Islet of Langerhans (tissue), 1 donor: ENCODE results near the gene KCNK4.
"Not testable (repeated sequence)": the region's sequence is repeated elsewhere in the genome, so short reads cannot be mapped to it uniquely, and the experiment has no call there.

Source experiments
- FAIRE-seq: peaks from one replicate; lab custom pipeline; 2011; peaks lifted over from hg19 to GRCh38; lab: Jason Lieb, UNC

KCNK4 gene

DNA sequence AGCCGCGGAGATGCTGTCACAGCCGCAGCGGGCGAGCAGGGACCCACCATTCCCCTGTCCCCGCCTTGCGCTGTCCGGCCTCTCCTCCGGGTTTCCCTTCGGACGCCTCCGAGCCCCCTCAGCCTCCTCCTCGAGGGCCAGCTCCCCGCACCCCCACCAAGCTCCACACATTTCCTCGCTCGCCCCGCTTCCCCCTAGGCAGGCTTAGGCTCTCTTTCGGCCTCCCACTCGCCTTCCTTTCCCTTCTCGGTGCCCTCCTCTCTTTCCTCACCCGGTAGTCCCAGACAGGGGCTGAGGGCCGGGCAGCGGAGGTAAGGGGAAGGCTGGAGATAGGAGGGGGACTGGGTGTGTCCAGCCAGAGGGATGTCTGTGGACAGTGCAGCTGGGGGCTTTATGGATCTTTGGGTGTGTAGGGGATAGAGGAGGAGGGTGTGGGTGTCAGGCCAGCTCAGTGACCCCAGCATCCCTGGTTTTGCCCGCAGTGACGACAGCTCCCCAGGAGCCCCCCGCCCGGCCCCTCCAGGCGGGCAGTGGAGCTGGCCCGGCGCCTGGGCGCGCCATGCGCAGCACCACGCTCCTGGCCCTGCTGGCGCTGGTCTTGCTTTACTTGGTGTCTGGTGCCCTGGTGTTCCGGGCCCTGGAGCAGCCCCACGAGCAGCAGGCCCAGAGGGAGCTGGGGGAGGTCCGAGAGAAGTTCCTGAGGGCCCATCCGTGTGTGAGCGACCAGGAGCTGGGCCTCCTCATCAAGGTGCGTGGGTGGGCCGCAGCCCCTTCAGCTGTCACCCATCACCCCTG, 1.6 kb downstream of the KCNK4 start:
- FAIRE-seq, result no peak

DNA sequence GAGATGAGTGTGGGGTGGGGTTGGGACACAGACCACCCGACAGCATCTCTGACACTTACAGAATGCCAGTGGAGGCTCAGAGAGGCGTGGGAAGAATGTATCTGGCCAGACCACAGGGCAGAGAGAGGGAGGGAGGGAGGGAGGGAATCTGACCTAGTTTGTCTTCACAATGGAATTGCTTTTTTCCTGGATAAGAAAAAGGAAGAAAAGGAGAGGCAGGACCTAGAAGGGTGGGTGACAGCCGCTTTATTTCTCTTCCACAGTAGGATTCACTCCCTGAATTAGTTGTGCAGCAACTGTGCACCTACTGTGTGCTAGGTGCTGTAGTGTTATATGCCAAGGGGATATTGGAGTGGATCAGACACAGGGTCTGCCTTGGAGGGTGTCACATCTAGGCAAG, 3.7 kb downstream of the KCNK4 start:
- FAIRE-seq, result no peak

DNA sequence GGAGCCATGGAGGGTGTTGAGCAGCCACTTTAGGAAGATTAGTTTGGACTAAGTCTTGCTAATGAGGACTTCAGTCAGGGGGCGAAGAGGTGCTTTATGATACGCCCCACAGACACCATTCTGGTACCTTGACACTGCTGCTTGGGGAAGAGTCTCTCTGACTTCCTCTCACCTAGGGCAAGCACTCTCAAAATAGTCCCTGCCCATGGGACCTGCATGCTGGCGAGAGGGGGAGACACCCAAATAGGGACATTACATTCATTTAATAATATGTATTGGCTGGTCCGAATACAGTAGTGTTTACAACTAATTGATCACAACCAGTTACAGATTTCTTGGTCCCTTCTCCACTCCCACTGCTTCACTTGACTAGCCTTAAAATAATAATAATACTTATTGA, 4.7 kb downstream of the KCNK4 start:
- no peak for FAIRE-seq

- no peak for FAIRE-seq
These were observed 5.1 kb downstream of the KCNK4 start for GRCh38 chr11:64296236-64296635.

GRCh38 chr11:64296830-64297698, 6.0 kb downstream of the KCNK4 start:
- FAIRE-seq, result no peak

GRCh38 chr11:64297699-64298358, 6.7 kb downstream of the KCNK4 start:
- FAIRE-seq, result no peak

DNA sequence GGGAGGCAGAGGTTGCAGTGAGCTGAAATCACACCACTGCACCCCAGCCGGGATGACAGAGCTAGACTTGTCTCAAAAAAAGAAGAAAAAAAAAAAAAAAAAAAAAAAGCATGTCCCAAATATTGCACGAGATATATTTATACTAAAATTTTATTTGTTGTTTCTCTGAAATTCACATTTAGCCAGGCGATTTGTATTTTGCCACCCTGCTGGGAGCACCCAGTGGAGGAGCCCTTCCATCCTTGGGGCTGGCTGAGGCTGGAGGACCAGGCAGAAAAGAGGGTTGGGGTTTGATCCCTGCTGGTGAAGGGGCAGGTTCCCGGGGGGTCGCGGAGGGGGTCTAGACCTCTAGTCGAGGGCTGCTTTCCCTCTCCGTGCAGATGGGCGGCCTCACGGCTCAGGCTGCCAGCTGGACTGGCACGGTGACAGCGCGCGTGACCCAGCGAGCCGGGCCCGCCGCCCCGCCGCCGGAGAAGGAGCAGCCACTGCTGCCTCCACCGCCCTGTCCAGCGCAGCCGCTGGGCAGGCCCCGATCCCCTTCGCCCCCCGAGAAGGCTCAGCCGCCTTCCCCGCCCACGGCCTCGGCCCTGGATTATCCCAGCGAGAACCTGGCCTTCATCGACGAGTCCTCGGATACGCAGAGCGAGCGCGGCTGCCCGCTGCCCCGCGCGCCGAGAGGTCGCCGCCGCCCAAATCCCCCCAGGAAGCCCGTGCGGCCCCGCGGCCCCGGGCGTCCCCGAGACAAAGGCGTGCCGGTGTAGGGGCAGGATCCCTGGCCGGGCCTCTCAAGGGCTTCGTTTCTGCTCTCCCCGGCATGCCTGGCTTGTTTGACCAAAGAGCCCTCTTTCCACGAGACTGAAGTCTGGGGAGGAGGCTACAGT, 8.1 kb downstream of the KCNK4 start:
- no peak for FAIRE-seq

GRCh38 chr11:64299847-64300648, 8.9 kb downstream of the KCNK4 start, which contains the start of gene CATSPERZ:
Gene CATSPERZ, plus strand, starts transcription at chr11:64300358. Its CDS starts 53 bp downstream, at chr11:64300411.
- FAIRE-seq, result no peak

- FAIRE-seq, result no peak
These were observed 12.3 kb downstream of the KCNK4 start for GRCh38 chr11:64303109-64304031.

- FAIRE-seq, result no peak
These were observed 12.9 kb downstream of the KCNK4 start for GRCh38 chr11:64304032-64304315.

DNA sequence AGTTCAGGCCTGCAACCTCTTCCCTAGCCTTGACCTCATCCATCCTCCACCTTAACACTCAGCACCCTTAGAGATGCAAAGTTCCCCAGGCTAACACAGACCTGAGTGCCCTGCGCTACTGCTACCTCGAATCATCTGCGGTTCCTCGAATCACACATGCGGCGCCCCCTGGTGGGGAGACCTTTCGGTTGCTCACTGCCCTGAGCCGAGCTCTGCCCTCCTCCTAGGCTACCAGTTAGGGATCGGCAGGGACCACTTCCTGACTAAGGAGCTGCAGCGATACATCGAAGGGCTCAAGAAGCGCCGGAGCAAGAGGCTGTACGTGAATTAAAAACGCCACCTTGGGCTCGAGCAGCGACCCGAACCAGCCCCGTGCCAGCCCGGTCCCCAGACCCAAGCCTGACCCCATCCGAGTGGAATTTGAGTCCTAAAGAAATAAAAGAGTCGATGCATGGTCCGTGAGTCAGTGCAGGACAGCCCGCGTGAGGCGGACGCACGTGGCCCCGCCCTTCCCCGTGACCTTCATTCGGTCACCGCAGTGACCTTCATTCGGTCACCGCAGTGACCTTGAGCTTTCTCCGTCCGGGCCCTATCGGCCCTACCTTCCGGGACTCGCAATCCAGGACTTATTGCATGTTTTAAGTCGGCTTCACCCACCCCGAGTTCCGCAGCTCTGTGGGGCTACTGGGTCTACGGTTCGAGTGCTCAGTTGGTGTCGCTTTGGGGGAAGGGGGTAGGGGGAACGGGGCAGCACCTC, 13.4 kb downstream of the KCNK4 start:
- no peak for FAIRE-seq

GRCh38 chr11:64305075-64305690, 14.1 kb downstream of the KCNK4 start, which contains the start of gene ESRRA:
Gene ESRRA, plus strand, starts transcription at chr11:64305524. Its CDS starts 1,656 bp downstream, at chr11:64307180.
- FAIRE-seq, result no peak

DNA sequence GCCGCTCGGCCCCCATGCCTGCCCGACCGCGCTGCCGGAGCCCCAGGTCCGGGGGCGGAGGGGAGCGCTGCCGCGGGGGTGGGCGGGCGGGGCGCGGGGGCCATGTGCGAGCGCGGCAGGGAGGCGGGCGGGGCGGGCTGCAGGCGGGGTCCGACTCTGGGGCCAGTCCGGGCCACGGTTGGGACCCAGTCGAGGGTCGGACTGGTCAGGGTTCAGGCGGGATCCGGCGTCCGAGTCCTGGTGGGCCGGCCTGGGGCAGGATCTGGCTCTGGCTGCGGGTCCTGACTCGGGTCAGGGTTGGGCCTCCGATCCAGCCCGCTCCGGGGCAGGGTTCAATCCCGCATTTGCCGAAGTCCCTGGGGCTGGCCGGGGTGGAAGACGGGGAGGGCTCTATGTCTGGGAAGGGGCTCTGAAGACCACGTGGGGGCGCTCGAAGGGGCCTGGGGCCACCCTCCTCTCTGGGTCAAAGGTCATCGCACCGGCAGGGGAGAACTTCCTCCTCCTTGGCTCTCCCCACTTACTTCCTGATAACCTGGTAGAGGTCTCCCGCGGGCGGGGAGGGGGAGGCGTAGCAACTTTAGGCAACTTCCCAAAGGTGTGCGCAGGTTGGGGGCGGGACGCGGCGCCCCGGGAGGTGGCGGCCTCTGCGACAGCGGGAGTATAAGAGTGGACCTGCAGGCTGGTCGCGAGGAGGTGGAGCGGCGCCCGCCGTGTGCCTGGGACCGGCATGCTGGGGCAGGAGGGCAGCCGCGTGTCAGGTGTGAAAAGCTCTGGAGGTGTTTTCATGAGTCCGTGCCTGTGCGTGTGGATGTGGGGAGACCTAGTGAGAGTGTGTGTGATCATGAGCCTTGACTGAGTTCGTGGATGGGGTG, 14.8 kb downstream of the KCNK4 start:
- FAIRE-seq, result no peak

DNA sequence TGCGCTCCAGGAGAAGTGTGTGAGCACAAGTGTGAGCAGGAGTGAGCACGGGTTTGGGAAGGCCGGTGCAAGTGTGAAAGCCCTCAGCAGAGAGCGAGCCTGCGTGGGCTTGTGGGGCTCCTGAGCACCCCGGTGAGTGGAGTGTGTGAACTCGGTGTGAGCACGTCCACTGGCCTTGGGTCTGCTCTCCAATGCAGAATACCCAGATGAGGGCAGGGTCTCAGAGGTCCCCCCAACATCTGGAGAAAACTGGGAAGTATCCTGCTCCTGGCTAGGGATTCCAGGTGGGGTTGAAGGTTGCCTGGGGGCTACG, 15.4 kb downstream of the KCNK4 start:
- FAIRE-seq, result no peak

DNA sequence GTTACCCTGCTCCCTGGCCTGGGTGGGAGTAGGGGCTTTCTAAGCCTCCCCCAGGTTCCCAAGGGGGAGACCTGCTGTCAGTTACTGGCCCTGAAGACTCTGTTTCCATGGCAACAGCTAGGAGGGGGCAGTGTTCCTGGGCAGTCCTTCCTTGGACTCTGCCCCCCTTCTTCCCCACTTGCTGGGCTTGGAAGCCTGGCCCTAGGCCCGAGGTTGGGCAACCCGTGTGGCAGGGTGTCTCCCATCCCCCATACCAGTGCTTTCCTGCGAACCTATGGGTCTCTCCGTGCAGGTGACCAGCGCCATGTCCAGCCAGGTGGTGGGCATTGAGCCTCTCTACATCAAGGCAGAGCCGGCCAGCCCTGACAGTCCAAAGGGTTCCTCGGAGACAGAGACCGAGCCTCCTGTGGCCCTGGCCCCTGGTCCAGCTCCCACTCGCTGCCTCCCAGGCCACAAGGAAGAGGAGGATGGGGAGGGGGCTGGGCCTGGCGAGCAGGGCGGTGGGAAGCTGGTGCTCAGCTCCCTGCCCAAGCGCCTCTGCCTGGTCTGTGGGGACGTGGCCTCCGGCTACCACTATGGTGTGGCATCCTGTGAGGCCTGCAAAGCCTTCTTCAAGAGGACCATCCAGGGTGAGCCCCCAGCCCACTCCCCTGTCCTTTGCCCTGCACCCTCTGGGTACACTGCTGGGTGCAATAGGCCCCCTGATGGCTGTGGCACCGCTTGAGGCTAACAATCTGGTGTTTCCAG, 15.9 kb downstream of the KCNK4 start:
- no peak for FAIRE-seq

GRCh38 chr11:64307795-64308194, 16.7 kb downstream of the KCNK4 start:
- not testable (repeated sequence) for FAIRE-seq

DNA sequence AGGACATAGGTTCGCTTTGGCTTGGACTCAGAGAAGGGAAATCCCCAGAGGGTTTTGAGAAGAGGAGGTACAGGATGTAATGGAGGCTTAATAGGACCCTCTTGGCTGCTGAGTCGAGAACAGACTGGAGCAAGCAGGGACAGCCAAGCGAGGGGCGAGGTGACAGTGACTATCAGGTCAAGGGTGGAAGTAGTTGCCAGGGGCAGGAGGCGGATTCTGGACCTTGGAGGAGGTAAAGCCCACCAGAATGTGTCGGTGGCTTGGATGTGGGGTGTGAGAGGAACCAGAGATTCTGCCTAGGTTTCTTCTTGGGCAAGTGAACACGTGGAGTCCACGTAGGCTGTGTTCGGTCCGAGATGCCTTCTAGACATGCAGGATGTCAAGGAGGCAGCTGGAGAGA, 21.8 kb downstream of the KCNK4 start:
- FAIRE-seq, result no peak
